GM18498 (cell line): ENCODE measurements around the gene THTPA.
"Not testable (repeated sequence)": the region's sequence is repeated elsewhere in the genome, so short reads cannot be mapped to it uniquely, and the experiment has no call there.

Experiments
- ATAC-seq: cut with Tn5 transposase; IDR thresholded peaks from one replicate; pipeline ENCODE4 v1.9.1; 2021; ENCODE audit warnings: mild to moderate bottlenecking, moderate library complexity; ENCODE audit not compliant: unreplicated experiment

The THTPA gene

GRCh38 chr14:23609001-23609400 lies 52.9 kb downstream of the THTPA start:
- ATAC-seq, result no peak

- not testable (repeated sequence) for ATAC-seq
Observed at GRCh38 chr14:23609411-23610089, 53.5 kb downstream of the THTPA start.
